Measurements from ENCODE around the gene TP53.
A peak's percentile ranks its signal among the peaks of the same experiment; 100 is the strongest.

TP53 gene

GRCh38 chr17:7715936-7716886 is 28.9 kb upstream of the TP53 start:
- peaks cover 0 to 22% (median 18%) of the 10 kb centered on the region in 5 donors for H3K4me1 ChIP-seq (ENCODE audit: control insufficient read depth in 5 of 5, insufficient read depth in 5 of 5, low read length in 5 of 5)
- peak overlapping the region in 3 of 5 donors; percentile 55 to 62 (median 58) for H3K9ac ChIP-seq (ENCODE audit: low read length in 5 of 5)
- no peaks in the 10 kb centered on the region for H3K36me3 ChIP-seq (ENCODE audit: control insufficient read depth in 5 of 5, insufficient read depth in 5 of 5, low read length in 5 of 5)
- peaks cover 33 to 65% (median 48%) of the 10 kb centered on the region in 5 donors for H3K27me3 ChIP-seq (ENCODE audit: control insufficient read depth in 5 of 5, insufficient read depth in 4 of 5, low read length in 5 of 5)
- H3K9me3 ChIP-seq (ENCODE audit: control insufficient read depth in 5 of 5, low read length in 5 of 5), result no peaks in the 10 kb centered on the region
- peak overlapping the region in 4 of 5 donors; percentile 52 to 69 (median 56) for H3K4me3 ChIP-seq (ENCODE audit: low read depth in 1 of 5, low read length in 5 of 5)
- H3K27ac ChIP-seq (ENCODE audit: low read depth, low read length), result no peak overlapping the region

- no peak overlapping the region for H3K9ac ChIP-seq (ENCODE audit: low read length in 5 of 5)
- peaks cover 29 to 64% (median 45%) of the 10 kb centered on the region in 5 donors for H3K27me3 ChIP-seq (ENCODE audit: control insufficient read depth in 5 of 5, insufficient read depth in 4 of 5, low read length in 5 of 5)
- peaks cover 0 to 29% (median 22%) of the 10 kb centered on the region in 5 donors for H3K4me1 ChIP-seq (ENCODE audit: control insufficient read depth in 5 of 5, insufficient read depth in 5 of 5, low read length in 5 of 5)
- no peak overlapping the region for H3K4me3 ChIP-seq (ENCODE audit: low read depth in 1 of 5, low read length in 5 of 5)
- H3K9me3 ChIP-seq (ENCODE audit: control insufficient read depth in 5 of 5, low read length in 5 of 5), result no peaks in the 10 kb centered on the region
- H3K27ac ChIP-seq (ENCODE audit: low read depth, low read length), result no peak overlapping the region
- no peaks in the 10 kb centered on the region for H3K36me3 ChIP-seq (ENCODE audit: control insufficient read depth in 5 of 5, insufficient read depth in 5 of 5, low read length in 5 of 5)
Measured at GRCh38 chr17:7714721-7715594, 27.7 kb upstream of the TP53 start.

- peaks cover 25 to 58% (median 42%) of the 10 kb centered on the region in 5 donors for H3K27me3 ChIP-seq (ENCODE audit: control insufficient read depth in 5 of 5, insufficient read depth in 4 of 5, low read length in 5 of 5)
- H3K4me3 ChIP-seq (ENCODE audit: low read depth in 1 of 5, low read length in 5 of 5), result no peak overlapping the region
- H3K36me3 ChIP-seq (ENCODE audit: control insufficient read depth in 5 of 5, insufficient read depth in 5 of 5, low read length in 5 of 5), result no peaks in the 10 kb centered on the region
- no peak overlapping the region for H3K9ac ChIP-seq (ENCODE audit: low read length in 5 of 5)
- no peaks in the 10 kb centered on the region for H3K9me3 ChIP-seq (ENCODE audit: control insufficient read depth in 5 of 5, low read length in 5 of 5)
- peaks cover 0 to 29% (median 22%) of the 10 kb centered on the region in 5 donors for H3K4me1 ChIP-seq (ENCODE audit: control insufficient read depth in 5 of 5, insufficient read depth in 5 of 5, low read length in 5 of 5)
- no peak overlapping the region for H3K27ac ChIP-seq (ENCODE audit: low read depth, low read length)
Measured at GRCh38 chr17:7713782-7714181, 26.5 kb upstream of the TP53 start.

- Histone ChIP-seq H3K9ac (ENCODE audit: low read length in 5 of 5) (no peak overlapping the region), H3K36me3 (ENCODE audit: control insufficient read depth in 5 of 5, insufficient read depth in 5 of 5, low read length in 5 of 5) (no peaks in the 10 kb centered on the region), H3K9me3 (ENCODE audit: control insufficient read depth in 5 of 5, low read length in 5 of 5) (no peaks in the 10 kb centered on the region), H3K27ac (ENCODE audit: low read depth, low read length) (no peak overlapping the region), H3K4me3 (ENCODE audit: low read depth in 1 of 5, low read length in 5 of 5) (no peak overlapping the region), H3K4me1 (ENCODE audit: control insufficient read depth in 5 of 5, insufficient read depth in 5 of 5, low read length in 5 of 5) (peaks cover 0 to 20% (median 12%) of the 10 kb centered on the region in 5 donors), H3K27me3 (ENCODE audit: control insufficient read depth in 5 of 5, insufficient read depth in 4 of 5, low read length in 5 of 5) (peaks cover 28 to 62% (median 50%) of the 10 kb centered on the region in 5 donors)
Measured at GRCh38 chr17:7712111-7712771, 25.0 kb upstream of the TP53 start.

GRCh38 chr17:7711051-7711755 is 23.9 kb upstream of the TP53 start:
- H3K36me3 ChIP-seq (ENCODE audit: control insufficient read depth in 5 of 5, insufficient read depth in 5 of 5, low read length in 5 of 5), result no peaks in the 10 kb centered on the region
- no peaks in the 10 kb centered on the region for H3K9me3 ChIP-seq (ENCODE audit: control insufficient read depth in 5 of 5, low read length in 5 of 5)
- H3K4me1 ChIP-seq (ENCODE audit: control insufficient read depth in 5 of 5, insufficient read depth in 5 of 5, low read length in 5 of 5), result peaks cover 0 to 11% (median 1%) of the 10 kb centered on the region in 5 donors
- peaks cover 29 to 63% (median 56%) of the 10 kb centered on the region in 5 donors for H3K27me3 ChIP-seq (ENCODE audit: control insufficient read depth in 5 of 5, insufficient read depth in 4 of 5, low read length in 5 of 5)
- H3K27ac ChIP-seq (ENCODE audit: low read depth, low read length), result no peak overlapping the region
- no peak overlapping the region for H3K4me3 ChIP-seq (ENCODE audit: low read depth in 1 of 5, low read length in 5 of 5)
- H3K9ac ChIP-seq (ENCODE audit: low read length in 5 of 5), result no peak overlapping the region

- H3K27me3 ChIP-seq (ENCODE audit: control insufficient read depth in 5 of 5, insufficient read depth in 4 of 5, low read length in 5 of 5), result peaks cover 27 to 63% (median 57%) of the 10 kb centered on the region in 5 donors
- H3K9me3 ChIP-seq (ENCODE audit: control insufficient read depth in 5 of 5, low read length in 5 of 5), result no peaks in the 10 kb centered on the region
- H3K4me3 ChIP-seq (ENCODE audit: low read depth in 1 of 5, low read length in 5 of 5), result no peak overlapping the region
- H3K36me3 ChIP-seq (ENCODE audit: control insufficient read depth in 5 of 5, insufficient read depth in 5 of 5, low read length in 5 of 5), result no peaks in the 10 kb centered on the region
- no peak overlapping the region for H3K9ac ChIP-seq (ENCODE audit: low read length in 5 of 5)
- H3K27ac ChIP-seq (ENCODE audit: low read depth, low read length), result no peak overlapping the region
- H3K4me1 ChIP-seq (ENCODE audit: control insufficient read depth in 5 of 5, insufficient read depth in 5 of 5, low read length in 5 of 5), result peaks cover 0 to 11% (median 0%) of the 10 kb centered on the region in 5 donors
Measured at GRCh38 chr17:7710301-7710700, 23.0 kb upstream of the TP53 start.

GRCh38 chr17:7709031-7709430 is 21.7 kb upstream of the TP53 start:
- Histone ChIP-seq H3K27me3 (ENCODE audit: control insufficient read depth in 5 of 5, insufficient read depth in 4 of 5, low read length in 5 of 5) (peaks cover 25 to 63% (median 58%) of the 10 kb centered on the region in 5 donors), H3K4me1 (ENCODE audit: control insufficient read depth in 5 of 5, insufficient read depth in 5 of 5, low read length in 5 of 5) (peaks cover 0 to 19% (median 7%) of the 10 kb centered on the region in 5 donors), H3K9me3 (ENCODE audit: control insufficient read depth in 5 of 5, low read length in 5 of 5) (no peaks in the 10 kb centered on the region), H3K36me3 (ENCODE audit: control insufficient read depth in 5 of 5, insufficient read depth in 5 of 5, low read length in 5 of 5) (no peaks in the 10 kb centered on the region), H3K27ac (ENCODE audit: low read depth, low read length) (no peak overlapping the region), H3K9ac (ENCODE audit: low read length in 5 of 5) (no peak overlapping the region), H3K4me3 (ENCODE audit: low read depth in 1 of 5, low read length in 5 of 5) (no peak overlapping the region)

- peaks cover 0 to under 1% (median 0%) of the 10 kb centered on the region in 5 donors for H3K36me3 ChIP-seq (ENCODE audit: control insufficient read depth in 5 of 5, insufficient read depth in 5 of 5, low read length in 5 of 5)
- peaks cover 0 to 19% (median 7%) of the 10 kb centered on the region in 5 donors for H3K4me1 ChIP-seq (ENCODE audit: control insufficient read depth in 5 of 5, insufficient read depth in 5 of 5, low read length in 5 of 5)
- H3K27ac ChIP-seq (ENCODE audit: low read depth, low read length), result no peak overlapping the region
- no peak overlapping the region for H3K4me3 ChIP-seq (ENCODE audit: low read depth in 1 of 5, low read length in 5 of 5)
- H3K27me3 ChIP-seq (ENCODE audit: control insufficient read depth in 5 of 5, insufficient read depth in 4 of 5, low read length in 5 of 5), result peaks cover 27 to 65% (median 60%) of the 10 kb centered on the region in 5 donors
- no peak overlapping the region for H3K9ac ChIP-seq (ENCODE audit: low read length in 5 of 5)
- no peaks in the 10 kb centered on the region for H3K9me3 ChIP-seq (ENCODE audit: control insufficient read depth in 5 of 5, low read length in 5 of 5)
Measured at GRCh38 chr17:7707858-7708750, 20.8 kb upstream of the TP53 start.

All from subcutaneous abdominal adipose tissue (tissue), 5 donors.